ENCODE data around the gene LDLRAD1. TPM values are rescaled to one million over a fixed set of nuclear protein-coding genes. Genes with fewer than 3 reads are reported as not detected.

LDLRAD1 gene
- total and polyA plus RNA-seq, 3 donors from 2014 or later, result 0.81 to 1.2 (median 1.1) TPM

- WGBS, 2 donors, result 76 to 82% methylated on average over 8 of the region's 8 CpGs
- intact Hi-C loops (cut with DNase I; ENCODE audit: low total_unique reads), result no loop called here
Observed at GRCh38 chr1:54012863-54013262, 5.1 kb downstream of the LDLRAD1 start.

DNA sequence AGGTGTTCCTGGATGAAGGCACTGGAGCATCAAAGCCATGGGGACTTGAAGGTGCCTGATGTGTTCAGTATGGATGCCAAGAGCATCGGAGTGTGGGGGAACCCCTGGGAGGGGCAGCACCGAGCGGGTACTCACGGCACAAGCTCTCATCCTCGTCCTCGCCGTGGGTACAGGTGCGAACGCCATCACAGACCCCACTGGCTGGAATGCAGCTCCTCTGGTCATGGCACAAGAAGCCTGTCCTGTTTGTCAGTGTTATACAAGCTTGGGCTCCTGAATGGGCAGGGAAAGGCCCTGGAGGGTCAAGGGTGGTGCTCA lies 6.0 kb downstream of the LDLRAD1 start:
- Histone ChIP-seq H3K27me3 (no peaks in the 10 kb centered on the region), H3K9me3 (no peaks in the 10 kb centered on the region), H3K36me3 (ENCODE audit: low read depth, missing control alignments) (no peaks in the 10 kb centered on the region), H3K4me3 (no peak overlapping the region), H3K4me1 (no peaks in the 10 kb centered on the region), H3K27ac (no peak overlapping the region)
- DNase-seq, result no peak
- TF ChIP-seq POLR2A (IDR thresholded peaks at IDR 0.05) (no peak), CTCF (IDR thresholded peaks at IDR 0.05) (no peak)
- WGBS, 2 donors, result 92% methylated on average over 6 to 9 of the region's 9 CpGs
- intact Hi-C loops (cut with DNase I; ENCODE audit: low total_unique reads), result no loop called here

More at GRCh38 chr1:54012863-54013262, 5.1 kb downstream of the LDLRAD1 start:
- no peaks in the 10 kb centered on the region for H3K9me3 ChIP-seq
- DNase-seq, result no peak
- no peak overlapping the region for H3K4me3 ChIP-seq
- no peaks in the 10 kb centered on the region for H3K27me3 ChIP-seq
- H3K27ac ChIP-seq, result no peak overlapping the region
- H3K36me3 ChIP-seq (ENCODE audit: low read depth, missing control alignments), result no peaks in the 10 kb centered on the region
- no peaks in the 10 kb centered on the region for H3K4me1 ChIP-seq
- TF ChIP-seq CTCF (IDR thresholded peaks at IDR 0.05) (no peak), POLR2A (IDR thresholded peaks at IDR 0.05) (no peak)

DNA sequence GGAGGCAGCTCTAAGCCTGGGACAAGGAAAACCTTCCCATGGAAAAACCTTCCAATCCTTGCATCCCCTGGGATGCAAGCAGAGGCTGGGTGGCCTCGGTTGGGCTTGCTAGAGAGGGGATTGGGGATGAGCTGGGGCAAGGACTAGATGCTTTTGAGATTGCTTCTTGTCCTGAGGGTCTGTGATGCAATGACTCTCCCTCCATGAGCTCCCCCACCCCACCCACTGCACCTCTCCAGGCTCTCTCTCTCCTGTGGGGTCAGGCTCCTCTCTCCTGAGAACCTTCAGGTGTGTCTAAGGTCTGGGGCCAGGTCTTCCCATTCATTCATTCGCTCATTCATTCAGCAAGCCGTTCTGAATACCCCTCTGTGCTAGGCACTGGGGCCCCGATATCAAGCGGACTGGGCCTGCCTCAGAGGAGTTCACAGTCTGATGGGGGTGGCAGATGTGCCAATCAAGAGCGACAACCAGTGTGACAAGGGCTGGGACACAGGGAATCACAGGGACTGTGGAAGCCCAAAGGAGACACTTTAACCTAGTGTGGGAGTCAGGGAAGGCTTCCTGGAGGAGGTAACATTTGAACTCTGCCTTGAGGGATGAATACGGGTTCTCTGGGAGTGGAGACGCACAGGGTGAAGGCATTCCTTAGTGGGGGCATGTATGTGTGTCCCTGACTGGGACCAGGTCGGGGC lies 6.5 kb downstream of the LDLRAD1 start:
- DNase-seq, result no peak
- WGBS, 2 donors, result 80 to 85% methylated on average over 9 of the region's 9 CpGs
- no peak overlapping the region for H3K27ac ChIP-seq

DNA sequence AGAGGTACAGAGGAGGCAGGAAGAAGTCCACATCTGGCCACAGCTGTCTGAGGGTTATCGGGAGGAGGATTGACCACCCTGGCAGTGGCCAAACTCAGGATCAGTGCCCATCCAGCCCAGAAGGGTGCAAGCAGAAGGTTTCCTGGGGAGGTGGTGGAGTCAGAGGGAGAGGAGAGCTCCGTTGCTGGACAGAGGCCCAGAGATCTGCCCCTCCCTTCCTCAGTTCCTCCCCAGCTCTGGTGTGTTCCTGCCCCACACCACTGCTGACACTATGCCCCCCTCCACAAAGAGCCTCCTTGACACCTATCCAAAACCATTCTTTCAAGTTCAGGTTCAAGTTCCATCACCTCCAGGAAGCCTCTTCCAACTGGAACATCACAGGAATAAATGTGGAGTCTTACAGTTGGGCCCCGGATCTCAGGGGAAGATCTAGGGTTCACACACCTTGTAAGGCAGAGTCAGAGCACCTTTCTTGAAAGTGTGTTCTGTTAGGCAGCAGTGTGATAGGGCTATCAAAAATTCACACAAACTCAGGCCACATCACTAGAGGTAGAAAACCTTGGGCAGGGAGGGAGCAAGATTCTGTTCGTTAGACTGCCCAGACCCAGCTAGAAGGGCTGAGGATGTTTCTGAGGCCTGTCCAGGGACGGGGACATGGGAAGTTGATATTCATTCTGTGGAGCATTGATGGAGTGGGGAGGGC lies 7.4 kb downstream of the LDLRAD1 start:
- no peaks in the 10 kb centered on the region for H3K27me3 ChIP-seq
- 66 to 76% methylated on average over 5 of the region's 5 CpGs for WGBS, 2 donors
- H3K27ac ChIP-seq, result no peak overlapping the region
- no peak for TF ChIP-seq POLR2A (IDR thresholded peaks at IDR 0.05)
- no peak overlapping the region for H3K4me3 ChIP-seq
- DNase-seq, result no peak
- H3K4me1 ChIP-seq, result no peaks in the 10 kb centered on the region
- no peaks in the 10 kb centered on the region for H3K9me3 ChIP-seq
- H3K36me3 ChIP-seq (ENCODE audit: low read depth, missing control alignments), result no peaks in the 10 kb centered on the region
- intact Hi-C loops (cut with DNase I; ENCODE audit: low total_unique reads), result no loop called here

More for the DNA sequence above, 6.5 kb downstream of the LDLRAD1 start:
- intact Hi-C loops (cut with DNase I; ENCODE audit: low total_unique reads), result no loop called here
- Histone ChIP-seq H3K9me3 (no peaks in the 10 kb centered on the region), H3K4me1 (no peaks in the 10 kb centered on the region), H3K4me3 (no peak overlapping the region), H3K36me3 (ENCODE audit: low read depth, missing control alignments) (no peaks in the 10 kb centered on the region), H3K27me3 (no peaks in the 10 kb centered on the region)
- no peak for TF ChIP-seq CTCF (IDR thresholded peaks at IDR 0.05)
- TF ChIP-seq POLR2A (IDR thresholded peaks at IDR 0.05), result no peak

DNA sequence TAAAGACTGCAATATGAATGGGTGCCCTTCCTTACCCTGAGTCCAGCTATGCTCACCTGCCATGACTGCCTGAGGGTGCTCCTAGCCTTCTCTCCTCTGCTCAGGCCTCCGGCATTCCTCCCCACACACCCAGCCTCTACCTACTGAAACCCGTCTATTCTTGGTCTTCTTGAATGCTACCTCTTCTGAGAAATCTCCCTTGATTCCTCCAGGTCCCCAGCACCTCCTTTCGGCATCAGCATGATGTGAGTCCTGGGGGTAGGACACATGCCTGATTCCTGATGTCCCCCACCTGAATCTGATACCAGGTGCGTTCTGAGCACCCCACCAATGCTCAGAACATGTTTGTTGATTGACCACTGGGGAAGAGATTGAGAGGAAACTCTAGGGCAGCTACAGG lies 8.6 kb downstream of the LDLRAD1 start:
- Histone ChIP-seq H3K36me3 (ENCODE audit: low read depth, missing control alignments) (no peaks in the 10 kb centered on the region), H3K27ac (no peak overlapping the region), H3K9me3 (no peaks in the 10 kb centered on the region), H3K27me3 (no peaks in the 10 kb centered on the region), H3K4me1 (no peaks in the 10 kb centered on the region), H3K4me3 (no peak overlapping the region)
- no peak for DNase-seq
- WGBS, 2 donors, result 86 to 95% methylated on average over 4 of the region's 4 CpGs
- no peak for TF ChIP-seq POLR2A (IDR thresholded peaks at IDR 0.05)
- no peak for TF ChIP-seq CTCF (IDR thresholded peaks at IDR 0.05)
- intact Hi-C loops (cut with DNase I; ENCODE audit: low total_unique reads), result no loop called here

Data from testis (tissue), 3 donors.